K562 (cell line): ENCODE measurements around the gene ZNF669. TPM values are rescaled to one million over a fixed set of nuclear protein-coding genes. Genes with fewer than 3 reads are reported as not detected.
A peak's percentile ranks its signal among the peaks of the same experiment; 100 is the strongest.

ENCODE experiments used
- CXXC5 ChIP-seq: fragments of 250-450 bp; sonication (Bioruptor Pico); IDR thresholded peaks from 2 replicates; pipeline ENCODE4 v1.8.0; 2022; ENCODE audit warnings: inconsistent platforms, mild to moderate bottlenecking, moderate library complexity
- ETV1 ChIP-seq: fragments of 450-650 bp; conservative IDR thresholded peaks from 2 replicates; pipeline ENCODE4 v1.6.1; 2016; ENCODE audit warnings: missing genetic modification characterization, control low read depth, low read depth, missing compliant biosample characterization
- GATAD2A ChIP-seq: fragments of 450-650 bp; IDR thresholded peaks from 2 replicates; pipeline ENCODE4 v1.6.1; 2017
- NR2C2 ChIP-seq, 2 experiments: fragments of 200-800 bp in 1 of 2; sonication (Bioruptor generic) in 1 of 2; sonication (generic) in 1 of 2; formaldehyde crosslinking in 1 of 2; IDR thresholded peaks; 2 replicates each; pipeline versions ENCODE4 v1.6.1 to v1.8.0; 2016 to 2022; ENCODE audit warnings: mild to moderate bottlenecking in 1 of 2, missing compliant biosample characterization in 1 of 2, missing genetic modification characterization in 1 of 2, missing genetic modification reagents in 1 of 2
- PHF8 ChIP-seq: fragments of 200-600 bp; sonication (generic); IDR thresholded peaks from 2 replicates; pipeline ENCODE4 v1.6.1; 2012; ENCODE audit warnings: mixed run types, mild to moderate bottlenecking, inconsistent platforms, low read length, moderate library complexity, borderline replicate concordance
- PML ChIP-seq: IDR thresholded peaks from 2 replicates; pipeline ENCODE4 v1.6.1; 2012; ENCODE audit warnings: low read length, inconsistent platforms
- SMC3 ChIP-seq: conservative IDR thresholded peaks from 2 replicates; pipeline ENCODE4 v1.6.1; 2011; ENCODE audit warnings: low read depth, low read length, improper control_type of control experiment; ENCODE audit not compliant: insufficient read depth
- ZBTB43 ChIP-seq: sonication (generic); formaldehyde crosslinking; IDR thresholded peaks from 2 replicates; pipeline ENCODE4 v1.8.0; 2023; ENCODE audit warnings: mild to moderate bottlenecking, missing genetic modification reagents
- ZNF668 ChIP-seq: fragments of 250-450 bp; sonication (Bioruptor Pico); IDR thresholded peaks from 2 replicates; pipeline ENCODE4 v1.8.0; 2022; ENCODE audit warnings: mild to moderate bottlenecking, inconsistent platforms
- ZNF740 ChIP-seq, 3 experiments: fragments of 200-800 bp in 1 of 3; sonication (Bioruptor generic) in 1 of 3; sonication (generic) in 1 of 3; formaldehyde crosslinking in 1 of 3; IDR thresholded peaks; 2 replicates each; pipeline versions ENCODE4 v1.6.1 to v1.8.0; 2016 to 2022; ENCODE audit warnings: mild to moderate bottlenecking in 2 of 3, missing compliant biosample characterization in 2 of 3, missing genetic modification characterization in 2 of 3, missing genetic modification reagents in 1 of 3
- polyA plus RNA-seq, 8 experiments: library from polyadenylated mRNA; depleted of rRNA in 4 of 8; stranded (reverse) in 5 of 8; unstranded in 3 of 8; fragments of >200 nt; fragmentation: Nextera tagmentation in 2 of 8; fragmentation: Illumina TruSeq in 1 of 8; extraction: Ambion mirVana in 2 of 8; extraction: Trizol in 1 of 8; gene quantifications; 2 replicates each; pipeline versions ENCODE4 v1.2.1 to v1.2.3, GENCODE V29; 2011 to 2014; ENCODE audit warnings: inconsistent platforms in 1 of 8, missing spikeins in 1 of 8
- total RNA-seq, 7 experiments: library from RNA; depleted of rRNA in 6 of 7; stranded (reverse); fragments of >200 nt in 6 of 7; fragmentation: Illumina TruSeq in 2 of 7; extraction: Trizol in 2 of 7; gene quantifications; 2 replicates each; pipeline versions ENCODE4 v1.2.1 to v1.2.3, GENCODE V29; 2011 to 2021; ENCODE audit warnings: low replicate concordance in 1 of 7
- TF ChIP-seq, protein P1 (sequence below): IDR thresholded peaks from 3 replicates; pipeline ENCODE4 v1.6.1; 2011; ENCODE audit warnings: borderline replicate concordance, mild to moderate bottlenecking; ENCODE audit not compliant: insufficient read length, insufficient read depth
- TF ChIP-seq, protein P2 (sequence below): sonication (generic); formaldehyde crosslinking; IDR thresholded peaks from 2 replicates; pipeline ENCODE4 v1.8.0; 2022; ENCODE audit warnings: mild to moderate bottlenecking, missing genetic modification reagents, borderline replicate concordance

ZNF669 gene
- total and polyA plus RNA-seq, 9 of the 15 experiments (the other 6 are each of a cell fraction or from before 2014, with no cell fraction given), result 5.3 to 18.3 (median 10.2) TPM

- no peak for TF ChIP-seq ZBTB43 (CRISPR knock-in tag)
- no peak for TF ChIP-seq SMC3
- TF ChIP-seq ETV1, result peak; percentile 83
- no peak for TF ChIP-seq GATAD2A
- no peak for TF ChIP-seq NR2C2 (CRISPR knock-in tag; IDR thresholded peaks at IDR 0.05)
- TF ChIP-seq NR2C2 (tag; IDR thresholded peaks at IDR 0.05), result peak; percentile 69
- TF ChIP-seq, protein P1, sequence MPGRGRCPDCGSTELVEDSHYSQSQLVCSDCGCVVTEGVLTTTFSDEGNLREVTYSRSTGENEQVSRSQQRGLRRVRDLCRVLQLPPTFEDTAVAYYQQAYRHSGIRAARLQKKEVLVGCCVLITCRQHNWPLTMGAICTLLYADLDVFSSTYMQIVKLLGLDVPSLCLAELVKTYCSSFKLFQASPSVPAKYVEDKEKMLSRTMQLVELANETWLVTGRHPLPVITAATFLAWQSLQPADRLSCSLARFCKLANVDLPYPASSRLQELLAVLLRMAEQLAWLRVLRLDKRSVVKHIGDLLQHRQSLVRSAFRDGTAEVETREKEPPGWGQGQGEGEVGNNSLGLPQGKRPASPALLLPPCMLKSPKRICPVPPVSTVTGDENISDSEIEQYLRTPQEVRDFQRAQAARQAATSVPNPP, result no peak
- peak; percentile 92 for TF ChIP-seq CXXC5 (CRISPR knock-in tag)
- TF ChIP-seq ZNF668 (CRISPR knock-in tag), result no peak
- 0 out of 2 replicates have a peak, but pooled peaks have one; percentile 39 for TF ChIP-seq ZNF740 (CRISPR knock-in tag; IDR thresholded peaks at IDR 0.05)
- TF ChIP-seq ZNF740 (tag; IDR thresholded peaks at IDR 0.05), result no peak
- TF ChIP-seq PHF8, result peak; percentile 95
- TF ChIP-seq PML, result peak; percentile 80; the same call in 1 of the 2 replicates
- TF ChIP-seq, protein P2, sequence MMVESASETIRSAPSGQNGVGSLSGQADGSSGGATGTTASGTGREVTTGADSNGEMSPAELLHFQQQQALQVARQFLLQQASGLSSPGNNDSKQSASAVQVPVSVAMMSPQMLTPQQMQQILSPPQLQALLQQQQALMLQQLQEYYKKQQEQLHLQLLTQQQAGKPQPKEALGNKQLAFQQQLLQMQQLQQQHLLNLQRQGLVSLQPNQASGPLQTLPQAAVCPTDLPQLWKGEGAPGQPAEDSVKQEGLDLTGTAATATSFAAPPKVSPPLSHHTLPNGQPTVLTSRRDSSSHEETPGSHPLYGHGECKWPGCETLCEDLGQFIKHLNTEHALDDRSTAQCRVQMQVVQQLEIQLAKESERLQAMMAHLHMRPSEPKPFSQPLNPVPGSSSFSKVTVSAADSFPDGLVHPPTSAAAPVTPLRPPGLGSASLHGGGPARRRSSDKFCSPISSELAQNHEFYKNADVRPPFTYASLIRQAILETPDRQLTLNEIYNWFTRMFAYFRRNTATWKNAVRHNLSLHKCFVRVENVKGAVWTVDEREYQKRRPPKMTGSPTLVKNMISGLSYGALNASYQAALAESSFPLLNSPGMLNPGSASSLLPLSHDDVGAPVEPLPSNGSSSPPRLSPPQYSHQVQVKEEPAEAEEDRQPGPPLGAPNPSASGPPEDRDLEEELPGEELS (CRISPR knock-in tag), result no peak
These were observed at the start of gene ZNF669 (continued) for GRCh38 chr1:247103859-247104591.
